H1 (cell line): ENCODE results near the gene C1RL.

Source experiments
- CEBPB ChIP-seq: IDR thresholded peaks from 2 replicates; pipeline ENCODE4 v1.6.1; 2012; ENCODE audit warnings: low read depth, low read length
- FOSL1 ChIP-seq: IDR thresholded peaks from 2 replicates; pipeline ENCODE4 v1.6.1; 2011; ENCODE audit warnings: mild to moderate bottlenecking, low read depth, low read length, moderate library complexity; ENCODE audit not compliant: insufficient read depth
- POLR2A ChIP-seq, 2 experiments: IDR thresholded peaks; 1 replicate in 1 of 2; 2 replicates in 1 of 2; pipeline ENCODE4 v1.6.1; 2011; ENCODE audit warnings: low read depth in 2 of 2, low read length in 2 of 2, mild to moderate bottlenecking in 2 of 2; ENCODE audit errors: control extremely low read depth in 1 of 2
- POLR2AphosphoS5 ChIP-seq: IDR thresholded peaks from 2 replicates; pipeline ENCODE4 v1.6.1; 2011; ENCODE audit warnings: low read depth, low read length
- RXRA ChIP-seq: IDR thresholded peaks from 2 replicates; pipeline ENCODE4 v1.6.1; 2011; ENCODE audit warnings: low read depth, mild to moderate bottlenecking, low read length, moderate library complexity; ENCODE audit not compliant: insufficient read depth
- SP1 ChIP-seq: IDR thresholded peaks from 2 replicates; pipeline ENCODE4 v1.6.1; 2011; ENCODE audit warnings: low read depth, low read length
- TF ChIP-seq, protein P1 (sequence below), 3 experiments: IDR thresholded peaks; 1 replicate in 2 of 3; 2 replicates in 1 of 3; pipeline versions ENCODE4 v1.5.1 to v1.6.1; 2011; ENCODE audit warnings: low read length in 3 of 3, mild to moderate bottlenecking in 3 of 3, inconsistent platforms in 2 of 3, low read depth in 1 of 3, moderate library complexity in 1 of 3; ENCODE audit not compliant: insufficient read depth in 1 of 3; ENCODE audit errors: control extremely low read depth in 1 of 3

DNA sequence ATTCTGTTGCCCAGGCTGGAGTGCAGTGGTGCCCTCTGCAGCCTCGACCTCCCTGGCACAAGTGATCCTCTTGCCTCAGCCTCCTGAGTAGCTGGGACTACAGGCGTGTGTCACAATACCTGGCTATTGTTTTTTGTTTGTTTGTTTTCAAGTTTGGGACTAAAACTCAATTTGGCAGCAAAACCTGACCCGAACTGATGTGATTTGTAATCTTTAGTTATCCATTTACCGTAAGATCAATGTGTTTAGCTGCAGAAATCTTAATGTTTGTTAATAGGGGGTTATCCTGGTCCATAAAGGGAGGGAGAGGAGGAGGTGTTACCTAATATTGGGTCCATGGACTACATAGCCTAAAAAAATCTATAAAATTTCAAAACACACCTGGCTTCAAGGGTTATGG is 49.2 kb downstream of the C1RL start:
- TF ChIP-seq, protein P1, sequence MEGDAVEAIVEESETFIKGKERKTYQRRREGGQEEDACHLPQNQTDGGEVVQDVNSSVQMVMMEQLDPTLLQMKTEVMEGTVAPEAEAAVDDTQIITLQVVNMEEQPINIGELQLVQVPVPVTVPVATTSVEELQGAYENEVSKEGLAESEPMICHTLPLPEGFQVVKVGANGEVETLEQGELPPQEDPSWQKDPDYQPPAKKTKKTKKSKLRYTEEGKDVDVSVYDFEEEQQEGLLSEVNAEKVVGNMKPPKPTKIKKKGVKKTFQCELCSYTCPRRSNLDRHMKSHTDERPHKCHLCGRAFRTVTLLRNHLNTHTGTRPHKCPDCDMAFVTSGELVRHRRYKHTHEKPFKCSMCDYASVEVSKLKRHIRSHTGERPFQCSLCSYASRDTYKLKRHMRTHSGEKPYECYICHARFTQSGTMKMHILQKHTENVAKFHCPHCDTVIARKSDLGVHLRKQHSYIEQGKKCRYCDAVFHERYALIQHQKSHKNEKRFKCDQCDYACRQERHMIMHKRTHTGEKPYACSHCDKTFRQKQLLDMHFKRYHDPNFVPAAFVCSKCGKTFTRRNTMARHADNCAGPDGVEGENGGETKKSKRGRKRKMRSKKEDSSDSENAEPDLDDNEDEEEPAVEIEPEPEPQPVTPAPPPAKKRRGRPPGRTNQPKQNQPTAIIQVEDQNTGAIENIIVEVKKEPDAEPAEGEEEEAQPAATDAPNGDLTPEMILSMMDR (IDR thresholded peaks at IDR 0.05; ENCODE audit: control extremely low read depth in 1 of 3, insufficient read depth in 1 of 3, low read depth in 1 of 3, low read length in 3 of 3), result no peak
- no peak for TF ChIP-seq SP1
- no peak for TF ChIP-seq POLR2AphosphoS5
- TF ChIP-seq POLR2A (IDR thresholded peaks at IDR 0.05; ENCODE audit: control extremely low read depth in 1 of 2, low read depth in 2 of 2, low read length in 2 of 2), result no peak
- TF ChIP-seq FOSL1, result no peak
- no peak for TF ChIP-seq RXRA
- TF ChIP-seq CEBPB, result no peak
